GM21576 (cell line): ENCODE results near the gene FAT4.

Experiments
- ATAC-seq: cut with Tn5 transposase; IDR thresholded peaks from one replicate; pipeline ENCODE4 v1.9.1; 2021; ENCODE audit warnings: mild to moderate bottlenecking, moderate library complexity; ENCODE audit not compliant: unreplicated experiment

FAT4 gene

GRCh38 chr4:125314676-125315575, at the start of gene FAT4:
TSS of gene FAT4 (plus strand) at chr4:125314955. CDS start at chr4:125316412, 1,457 bp downstream.
- peak; percentile 51 for ATAC-seq

- no peak for ATAC-seq
Measured at GRCh38 chr4:125265846-125266245, 48.9 kb upstream of the FAT4 start.

DNA sequence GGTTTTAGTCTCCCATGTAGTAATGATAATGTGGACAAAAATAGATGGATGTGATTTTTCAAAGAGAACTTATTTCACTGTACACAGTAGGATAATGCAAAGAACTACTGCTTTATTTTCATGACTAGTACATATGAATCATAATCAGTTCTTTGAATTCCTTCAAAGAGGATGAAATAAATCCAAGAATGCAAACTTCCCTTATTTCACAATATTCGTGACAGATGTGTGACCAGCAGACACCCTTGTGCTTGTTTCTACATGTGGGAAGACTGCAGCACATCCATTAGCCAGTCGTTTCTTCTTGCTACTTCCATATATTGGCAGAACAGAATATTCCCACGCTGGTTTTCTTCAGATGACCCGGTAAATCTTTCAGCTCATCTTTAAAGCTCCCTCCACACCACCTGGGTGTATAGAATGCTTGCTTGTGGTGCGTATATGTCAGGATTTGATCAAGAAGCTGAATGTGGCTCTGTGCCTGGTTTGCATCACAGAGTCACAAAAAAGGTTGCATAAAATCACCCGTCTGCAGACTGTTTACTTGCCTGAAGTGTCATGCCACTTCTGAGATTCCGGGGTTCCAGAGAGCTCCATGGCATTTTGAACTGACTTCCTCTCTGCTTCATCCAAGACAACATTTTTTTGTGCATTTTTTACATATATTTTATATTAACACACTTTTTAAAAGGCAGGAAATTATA, 47.7 kb upstream of the FAT4 start:
- ATAC-seq: no peak

- no peak for ATAC-seq
Measured at GRCh38 chr4:125267630-125268029, 47.1 kb upstream of the FAT4 start.

- no peak for ATAC-seq
Measured at GRCh38 chr4:125268068-125268755, 46.5 kb upstream of the FAT4 start.

- ATAC-seq: no peak
Measured at GRCh38 chr4:125276811-125277210, 37.9 kb upstream of the FAT4 start.

- ATAC-seq: no peak
Measured at GRCh38 chr4:125277790-125278189, 37.0 kb upstream of the FAT4 start.

DNA sequence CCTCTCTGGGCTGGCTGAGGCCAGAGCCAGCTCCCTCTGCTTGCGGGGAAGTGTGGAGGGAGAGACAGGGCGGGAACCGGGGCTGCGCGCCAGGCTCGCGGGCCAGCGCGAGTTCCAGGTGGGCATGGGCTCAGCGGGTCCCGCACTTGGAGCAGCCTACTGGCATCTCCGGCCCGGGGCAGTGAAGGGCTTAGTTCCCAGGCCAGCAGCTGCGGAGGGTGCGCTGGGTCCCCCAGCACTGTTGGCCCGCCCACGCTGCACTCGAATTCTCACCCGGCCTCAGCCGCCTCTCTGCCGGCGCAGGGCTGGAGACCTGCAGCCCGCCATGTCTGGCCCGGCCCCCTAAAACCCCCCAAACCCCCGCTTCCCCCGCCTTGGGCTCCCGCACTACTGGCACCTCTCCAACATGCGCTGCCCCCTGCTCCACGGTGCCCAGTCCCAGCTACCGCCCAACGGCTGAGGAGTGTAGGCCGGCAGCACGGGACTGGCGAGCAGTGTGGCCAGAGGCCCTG, 33.8 kb upstream of the FAT4 start:
- no peak for ATAC-seq

GRCh38 chr4:125283707-125284279, 31.0 kb upstream of the FAT4 start:
- ATAC-seq: no peak

DNA sequence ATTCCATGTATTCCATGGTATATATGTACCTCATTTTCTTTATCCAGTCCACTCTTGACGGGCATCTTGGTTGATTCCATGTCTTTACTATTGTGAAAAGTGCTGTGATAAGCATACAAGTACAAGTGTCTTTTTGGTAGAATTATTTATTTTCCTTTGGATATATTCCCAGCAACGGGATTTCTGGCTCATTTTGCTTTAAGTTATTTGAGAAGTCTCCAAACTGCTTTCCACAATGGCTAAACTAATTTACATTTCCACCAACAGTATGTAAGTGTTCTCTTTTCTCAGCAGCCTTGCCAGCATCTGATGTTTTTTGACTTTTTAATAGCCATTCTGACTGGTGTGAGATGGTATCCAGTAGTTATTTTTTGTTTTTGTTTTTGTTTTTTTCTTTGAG, 17.6 kb upstream of the FAT4 start:
- no peak for ATAC-seq

GRCh38 chr4:125303058-125303457, 11.7 kb upstream of the FAT4 start:
- no peak for ATAC-seq

DNA sequence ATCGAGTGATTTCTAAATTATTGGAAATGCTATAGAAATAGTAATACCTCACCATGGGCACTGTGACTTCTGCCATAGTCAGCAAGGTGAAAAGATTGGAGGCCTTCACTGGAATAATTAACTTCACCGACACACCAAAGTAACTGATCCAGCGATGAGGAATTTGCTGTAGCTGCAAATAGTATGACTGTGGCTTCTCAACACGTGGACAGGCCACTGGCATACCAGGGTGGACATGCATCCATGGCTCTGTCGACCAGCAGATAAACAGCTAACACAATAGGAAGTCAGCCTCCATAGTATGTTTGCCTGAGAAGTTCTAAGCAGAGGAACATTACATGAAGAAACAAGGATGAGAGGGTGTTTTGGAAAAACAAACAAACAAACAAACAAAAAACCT, 10.9 kb upstream of the FAT4 start:
- no peak for ATAC-seq

- no peak for ATAC-seq
Measured at GRCh38 chr4:125306112-125306511, 8.6 kb upstream of the FAT4 start.

GRCh38 chr4:125306533-125306932, 8.2 kb upstream of the FAT4 start:
- no peak for ATAC-seq

GRCh38 chr4:125311503-125311902, 3.3 kb upstream of the FAT4 start:
- no peak for ATAC-seq

DNA sequence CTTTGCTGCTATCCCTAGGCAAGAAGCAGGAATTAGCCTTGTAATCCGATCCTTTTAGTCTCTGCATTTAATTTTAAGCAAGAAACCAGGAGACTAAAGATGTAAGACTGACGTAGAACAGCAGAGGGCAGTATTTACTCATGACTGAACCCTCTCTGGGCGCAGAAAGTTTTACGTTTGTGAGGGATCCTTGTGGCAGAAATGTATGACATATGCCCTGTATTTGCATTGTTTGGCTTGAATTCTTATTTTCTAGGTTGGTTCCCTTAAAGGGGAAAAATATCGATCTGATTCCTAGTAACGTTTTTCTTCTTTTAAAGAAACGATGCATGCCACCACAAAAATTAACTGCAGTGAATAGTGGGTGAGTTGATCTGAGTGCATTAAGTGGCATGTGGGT, 1.3 kb upstream of the FAT4 start:
- peak; percentile 61 for ATAC-seq

DNA sequence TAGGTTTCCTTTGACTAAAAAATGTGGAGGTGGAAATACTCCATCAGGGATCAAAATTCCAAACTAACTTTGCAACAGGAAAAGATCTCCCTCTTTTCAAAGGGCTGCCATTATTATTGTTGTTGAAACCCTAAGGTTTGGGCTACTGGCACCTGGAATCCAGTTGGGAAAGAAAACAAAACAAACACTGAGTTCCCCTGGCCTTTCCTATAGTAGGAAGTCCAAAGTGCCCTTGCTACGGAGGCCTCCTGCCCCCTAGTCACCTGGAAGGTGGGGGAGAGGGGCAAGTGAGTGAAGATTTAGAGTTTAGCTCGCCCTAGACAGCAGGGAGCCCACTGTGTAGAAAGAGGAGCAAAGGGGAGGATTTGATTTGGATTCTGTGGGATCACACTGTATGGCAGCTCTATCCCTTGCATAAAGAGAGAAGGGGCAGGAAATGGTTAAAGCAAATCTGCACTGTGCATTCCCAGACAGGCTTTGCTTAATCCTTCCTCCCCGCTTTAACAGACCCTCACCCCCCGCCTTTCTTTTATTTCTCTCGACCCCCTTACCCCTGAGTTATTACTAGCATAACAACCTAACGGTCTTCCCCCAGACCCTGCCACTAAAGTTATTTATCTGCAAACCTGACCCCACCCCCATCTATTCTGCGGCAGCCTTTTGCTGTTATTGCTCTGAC, 627 bp upstream of the FAT4 start:
- ATAC-seq: no peak

DNA sequence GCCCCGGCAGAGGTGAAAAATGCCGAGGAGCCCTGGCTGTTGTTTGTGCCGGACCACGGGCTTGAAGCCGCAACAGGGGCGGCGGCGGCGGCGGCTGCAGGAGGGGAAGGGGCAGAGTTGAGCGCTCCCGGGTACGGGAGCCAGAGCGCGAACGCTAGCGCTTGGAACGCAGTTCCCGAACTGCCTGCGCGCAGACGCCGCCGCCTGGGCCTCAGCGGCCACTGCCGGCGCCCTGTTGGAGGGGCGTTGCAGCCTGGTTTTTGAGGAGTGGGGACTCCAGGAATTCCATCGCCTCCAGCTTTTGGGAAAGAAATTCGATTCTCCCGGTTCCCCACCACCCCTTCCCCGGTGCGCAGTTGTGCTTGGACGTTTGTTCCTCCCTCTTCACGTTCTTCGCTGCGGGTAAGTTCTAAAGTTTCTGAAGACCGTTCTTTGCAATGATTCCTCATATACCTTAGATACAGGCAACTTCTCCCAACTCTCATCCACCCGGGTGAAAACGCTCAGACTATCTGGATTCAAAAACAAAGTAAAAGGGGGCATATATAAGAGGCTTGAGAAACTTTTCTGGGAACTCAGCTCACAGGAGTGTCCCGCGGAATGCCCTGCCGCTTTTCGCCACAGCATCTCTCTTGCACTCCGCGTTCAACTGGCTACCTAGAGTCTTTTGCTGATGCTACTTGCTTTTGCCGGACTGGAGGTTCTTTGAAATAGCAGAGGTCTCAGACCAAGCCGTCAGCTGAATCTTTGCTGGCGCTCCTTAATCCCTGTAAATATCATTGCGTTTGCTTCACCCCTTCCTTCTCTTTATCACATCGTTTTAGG, 1.0 kb downstream of the FAT4 start:
- ATAC-seq: no peak

DNA sequence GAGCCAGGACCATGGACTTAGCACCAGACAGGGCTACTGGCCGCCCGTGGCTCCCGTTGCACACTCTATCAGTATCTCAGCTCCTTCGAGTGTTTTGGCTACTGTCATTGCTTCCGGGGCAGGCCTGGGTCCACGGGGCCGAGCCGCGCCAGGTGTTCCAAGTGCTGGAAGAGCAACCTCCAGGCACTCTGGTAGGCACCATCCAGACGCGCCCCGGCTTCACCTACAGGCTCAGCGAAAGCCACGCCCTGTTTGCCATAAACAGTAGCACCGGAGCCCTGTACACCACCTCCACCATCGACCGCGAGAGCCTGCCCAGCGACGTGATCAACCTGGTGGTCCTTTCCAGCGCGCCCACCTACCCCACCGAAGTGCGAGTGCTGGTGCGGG, 1.6 kb downstream of the FAT4 start:
- no peak for ATAC-seq
